ENCODE results near the gene EEF1AKMT2.

DNA sequence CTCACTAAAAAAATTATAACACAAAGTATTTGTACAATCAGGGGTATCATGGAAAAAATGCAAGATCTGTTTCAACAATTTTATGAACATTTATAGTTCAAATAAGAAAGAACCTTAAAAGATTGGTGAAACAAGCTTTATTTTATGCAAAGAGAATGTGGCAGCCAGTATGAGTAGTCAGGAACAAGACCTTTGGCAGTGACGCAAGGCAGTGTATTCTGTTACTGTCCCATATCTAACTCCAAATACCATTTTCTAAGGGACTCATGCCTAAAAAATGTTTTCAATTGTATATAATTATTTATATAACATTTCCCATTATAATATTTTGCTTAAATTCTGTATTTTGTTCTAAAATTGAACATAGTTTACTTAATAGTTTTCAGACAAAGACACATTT is 28.4 kb downstream of the EEF1AKMT2 start:
- no peak for TF ChIP-seq BHLHE40 (IDR thresholded peaks at IDR 0.05; ENCODE audit: borderline replicate concordance)
- no peak for TF ChIP-seq TARDBP (IDR thresholded peaks at IDR 0.05)
- TF ChIP-seq ELF4 (IDR thresholded peaks at IDR 0.05), result no peak
- TF ChIP-seq SUZ12 (IDR thresholded peaks at IDR 0.05), result no peak
- no peak for TF ChIP-seq ZNF384 (IDR thresholded peaks at IDR 0.05)
- no peak for TF ChIP-seq LEF1 (IDR thresholded peaks at IDR 0.05; ENCODE audit: borderline replicate concordance)
- no peak for TF ChIP-seq FOXM1 (IDR thresholded peaks at IDR 0.05; ENCODE audit: borderline replicate concordance)
- TF ChIP-seq ARNT (IDR thresholded peaks at IDR 0.05), result no peak
- TF ChIP-seq FOXK2 (IDR thresholded peaks at IDR 0.05), result no peak
- no peak for TF ChIP-seq NFRKB (IDR thresholded peaks at IDR 0.05)

All from HEK293T (cell line).